ENCODE data around the gene SLC6A7.

Gene SLC6A7

DNA sequence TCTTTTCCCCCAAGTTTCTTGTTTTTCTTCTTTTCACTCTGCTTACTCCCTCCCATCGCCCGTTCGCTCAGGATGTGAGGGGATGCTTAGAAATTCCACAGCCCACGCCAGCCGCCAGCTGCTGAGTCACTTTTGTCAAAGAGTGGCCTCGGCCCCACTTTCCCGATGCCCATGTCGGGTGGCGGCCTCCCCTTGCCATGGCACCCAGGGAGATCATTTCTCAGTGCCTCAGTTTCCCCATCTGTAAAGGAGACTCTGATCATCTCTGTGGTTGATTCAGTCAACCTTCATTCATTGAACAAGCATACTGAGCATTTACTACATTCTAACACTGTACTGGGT lies 33.9 kb upstream of the SLC6A7 start:
- no peak for DNase-seq

DNA sequence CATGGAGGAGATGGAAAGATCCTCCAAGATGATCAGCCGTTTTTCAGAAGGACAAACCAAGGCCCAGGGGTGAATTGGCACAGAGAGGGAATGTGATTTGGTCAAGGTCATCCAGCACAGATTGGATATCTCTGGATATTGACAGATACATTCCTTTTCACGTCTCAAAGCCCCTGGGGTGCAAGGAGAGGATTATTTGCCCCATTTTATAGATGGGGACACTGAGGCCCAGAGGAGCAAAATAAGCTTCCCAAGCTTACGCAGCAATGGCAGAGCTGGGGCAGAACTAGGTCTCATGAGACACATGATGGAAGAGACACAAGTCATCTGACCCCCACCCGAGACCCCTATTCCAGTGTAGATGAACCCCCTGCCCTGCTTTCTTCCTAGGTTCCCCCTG lies 33.3 kb upstream of the SLC6A7 start:
- no peak for DNase-seq

DNA sequence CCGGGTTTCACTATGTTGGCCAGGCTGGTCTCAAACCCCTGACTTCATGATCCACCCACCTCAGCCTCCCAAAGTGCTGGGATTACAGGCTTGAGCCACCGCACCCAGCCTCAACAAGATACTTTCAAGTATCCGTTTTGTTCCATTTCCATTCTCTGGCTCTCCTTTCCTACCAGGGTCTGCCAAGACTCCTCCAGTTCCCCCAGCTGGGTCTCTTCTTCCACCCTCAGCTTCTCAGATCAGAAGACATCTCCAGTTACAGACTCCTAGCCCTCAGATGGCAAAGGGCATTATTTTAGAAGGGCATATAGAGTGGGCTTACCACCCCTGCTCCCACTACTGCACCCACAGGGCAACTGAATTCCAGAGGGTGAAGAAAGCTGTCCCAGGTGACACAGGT lies 32.7 kb upstream of the SLC6A7 start:
- no peak for DNase-seq

DNA sequence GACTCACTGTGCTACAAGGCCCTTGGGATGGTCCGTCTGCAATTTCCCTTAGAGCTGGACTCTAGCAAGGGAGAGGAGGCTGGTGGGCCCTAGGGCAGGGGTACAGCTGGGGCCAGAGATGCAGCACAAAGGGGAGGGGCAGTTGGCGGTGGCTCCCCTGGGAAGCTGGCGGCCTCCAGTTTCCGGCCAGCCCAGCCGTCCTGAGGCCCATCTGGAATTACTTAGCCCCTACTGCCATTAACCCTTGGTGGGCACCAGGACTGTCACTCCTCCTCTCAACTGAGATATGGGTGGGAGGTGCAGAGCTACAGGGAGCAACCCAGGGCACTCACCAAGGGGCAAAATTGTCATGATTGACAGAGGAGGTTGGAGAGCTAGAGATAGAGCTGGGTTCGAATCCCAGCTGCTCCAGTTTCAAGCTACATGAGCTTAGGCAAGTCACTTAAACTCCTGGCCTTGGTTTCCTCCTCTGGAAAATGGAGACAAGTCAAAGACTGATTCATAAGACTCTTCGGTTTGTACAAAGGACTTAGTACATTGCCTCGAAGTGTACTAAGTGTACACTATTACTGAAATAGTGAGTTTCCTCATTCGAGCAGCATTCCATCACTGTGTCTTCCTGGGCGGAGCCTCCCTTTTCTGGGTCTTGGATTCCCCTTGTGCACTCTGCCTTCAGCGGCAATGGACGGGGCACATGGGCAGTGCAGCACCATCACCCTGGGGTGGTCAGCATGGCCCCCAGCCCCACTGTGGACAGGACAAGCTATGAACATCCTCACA lies 31.5 kb upstream of the SLC6A7 start:
- DNase-seq: no peak

DNA sequence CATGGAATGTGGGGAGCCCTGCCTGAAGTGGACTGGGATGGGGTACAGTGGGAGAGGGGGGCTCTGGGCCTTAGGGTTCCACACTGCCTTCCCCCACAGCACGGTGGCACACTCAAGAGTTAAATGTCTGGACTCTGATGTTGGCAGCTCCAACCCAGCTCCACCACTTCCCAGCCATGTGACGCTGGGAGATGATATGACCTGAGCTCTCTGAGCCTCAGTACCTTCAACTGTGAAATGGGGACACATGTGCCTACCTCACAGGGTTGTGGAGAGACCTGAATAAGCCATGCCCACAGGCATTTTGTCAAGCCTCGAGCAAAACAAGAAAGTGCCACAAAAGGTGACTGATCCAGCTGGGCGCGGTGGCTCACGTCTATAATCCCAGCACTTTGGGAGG lies 30.8 kb upstream of the SLC6A7 start:
- DNase-seq: no peak

DNA sequence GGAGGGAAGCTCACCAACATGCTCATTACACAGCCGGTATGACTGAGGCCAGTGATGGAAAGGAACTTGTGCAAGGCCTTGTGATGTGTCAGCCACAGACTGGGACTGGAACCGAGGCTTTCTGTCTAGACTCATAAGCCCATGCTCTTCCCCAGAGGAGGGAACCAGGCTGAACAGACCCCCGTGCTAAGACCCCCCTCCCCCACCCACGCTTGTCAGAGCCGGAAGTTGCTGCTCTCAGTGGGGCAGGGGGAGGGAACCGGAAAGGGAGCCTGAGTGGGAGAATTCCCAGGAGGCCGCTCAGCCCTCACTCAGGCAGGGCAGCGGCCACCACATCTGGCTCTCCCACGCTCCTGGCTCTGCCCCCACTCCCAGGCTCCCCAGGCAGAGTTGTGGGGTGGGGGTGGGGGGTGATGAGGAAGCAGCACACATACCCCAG lies 30.1 kb upstream of the SLC6A7 start:
- DNase-seq: no peak

DNA sequence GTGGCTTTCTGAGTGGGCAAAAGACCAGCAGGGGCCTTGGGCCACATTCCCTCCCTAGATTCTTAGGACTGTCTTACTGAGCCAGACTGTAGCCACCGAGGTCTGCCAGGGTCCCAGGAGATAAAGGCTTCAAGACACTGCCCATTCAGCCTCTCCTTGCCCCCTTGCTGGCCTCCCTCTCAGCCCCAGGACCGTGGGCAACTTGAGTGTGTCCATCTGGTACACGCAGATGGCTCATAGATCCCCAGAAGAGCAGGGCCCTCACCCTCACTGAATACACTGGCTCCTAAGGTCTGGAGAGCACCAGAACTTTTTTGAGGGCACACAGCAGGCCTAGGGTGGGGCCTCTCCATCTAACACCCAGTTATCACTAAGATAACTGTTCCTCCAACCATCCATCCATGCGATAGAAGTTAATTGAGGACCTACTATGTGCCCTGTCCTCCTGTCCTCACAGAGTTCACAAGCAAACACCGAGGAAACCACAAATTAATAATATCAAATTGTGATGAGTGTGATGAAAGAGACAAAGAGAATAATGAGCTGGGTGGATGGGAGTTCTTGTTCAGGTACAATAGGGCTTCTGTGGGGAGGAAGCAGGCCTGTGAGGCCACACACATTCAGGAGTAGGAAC lies 29.3 kb upstream of the SLC6A7 start:
- DNase-seq: no peak

DNA sequence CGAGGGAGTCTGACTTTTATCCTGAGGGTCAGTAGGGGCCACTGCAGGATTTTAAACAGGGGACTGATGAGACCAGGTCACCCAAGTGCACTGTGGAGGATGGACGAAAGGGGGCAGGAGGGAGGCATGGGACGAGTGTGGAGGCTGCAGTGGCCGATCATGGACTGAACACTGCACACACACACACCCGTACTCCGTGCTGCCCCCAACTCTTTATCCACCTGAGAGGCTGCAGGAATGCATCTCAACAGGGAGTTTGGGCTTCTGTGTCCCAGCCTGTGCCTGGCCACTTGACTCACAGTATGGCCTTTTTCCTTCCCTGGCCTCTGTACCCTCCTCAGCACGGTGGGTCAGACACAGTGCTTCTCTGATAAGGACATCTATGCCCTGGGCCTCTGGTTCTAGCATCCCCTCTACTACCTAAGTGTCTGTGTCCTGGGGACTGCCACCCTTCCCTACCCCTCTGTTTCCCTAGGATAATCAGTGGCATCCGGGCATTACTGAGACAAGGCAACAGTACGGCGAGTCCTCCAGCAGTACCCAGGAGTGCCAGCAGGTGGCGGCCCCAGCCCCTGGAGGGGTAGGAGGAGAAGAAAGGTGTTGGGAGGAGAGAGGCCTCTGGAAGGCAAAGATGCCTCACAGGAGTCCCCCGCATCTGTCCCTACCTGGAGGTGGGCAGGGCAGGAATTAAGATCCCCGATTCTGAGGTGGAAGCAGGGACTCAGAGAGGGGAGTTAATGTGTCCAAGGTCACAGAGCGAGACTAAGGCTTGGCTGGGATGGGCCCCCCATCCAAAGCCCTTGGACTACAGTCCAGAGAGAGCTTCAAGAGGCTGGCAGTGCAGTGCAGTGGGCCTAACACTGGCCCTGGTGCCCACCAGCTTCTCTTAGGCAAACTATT lies 28.4 kb upstream of the SLC6A7 start:
- peak; percentile 20 to 62 (median 45) for DNase-seq

DNA sequence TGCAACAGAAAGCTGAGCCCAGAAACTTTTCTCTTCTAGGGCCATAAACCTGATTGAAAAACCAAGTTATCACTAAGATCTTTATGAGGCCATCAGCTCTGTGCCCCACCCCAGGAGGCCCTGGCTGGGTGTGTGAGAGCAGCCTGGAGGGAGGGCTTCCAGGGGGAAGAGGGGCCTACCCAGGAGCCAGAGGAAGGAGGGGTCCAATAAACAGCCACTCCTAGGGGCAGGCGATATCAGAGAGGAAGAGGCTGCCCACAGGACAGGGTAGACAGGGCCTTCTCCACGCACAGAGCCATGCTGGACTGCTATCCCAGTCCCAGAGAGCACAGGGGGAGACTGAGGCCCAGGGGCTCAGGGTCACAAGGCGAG lies 27.7 kb upstream of the SLC6A7 start:
- DNase-seq: no peak

DNA sequence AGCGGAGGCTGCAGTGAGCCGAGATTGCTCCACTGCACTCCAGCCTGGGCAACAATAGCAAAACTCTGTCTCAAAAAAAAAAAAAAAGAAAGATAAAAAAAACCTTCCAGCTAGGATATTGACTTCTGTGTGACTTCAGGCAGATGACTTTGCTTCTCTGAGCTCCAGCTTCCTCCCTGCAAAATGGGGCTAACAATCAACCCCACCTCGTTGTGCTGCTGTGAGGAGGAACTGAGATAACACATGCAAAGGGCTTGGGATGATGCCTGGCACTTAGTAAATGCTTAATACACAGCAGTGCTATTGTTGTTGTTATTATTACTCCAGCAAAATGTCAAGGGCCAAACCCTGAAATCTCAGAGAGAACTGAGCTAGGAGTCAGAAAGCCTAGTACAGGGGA lies 26.8 kb upstream of the SLC6A7 start:
- DNase-seq: no peak

DNA sequence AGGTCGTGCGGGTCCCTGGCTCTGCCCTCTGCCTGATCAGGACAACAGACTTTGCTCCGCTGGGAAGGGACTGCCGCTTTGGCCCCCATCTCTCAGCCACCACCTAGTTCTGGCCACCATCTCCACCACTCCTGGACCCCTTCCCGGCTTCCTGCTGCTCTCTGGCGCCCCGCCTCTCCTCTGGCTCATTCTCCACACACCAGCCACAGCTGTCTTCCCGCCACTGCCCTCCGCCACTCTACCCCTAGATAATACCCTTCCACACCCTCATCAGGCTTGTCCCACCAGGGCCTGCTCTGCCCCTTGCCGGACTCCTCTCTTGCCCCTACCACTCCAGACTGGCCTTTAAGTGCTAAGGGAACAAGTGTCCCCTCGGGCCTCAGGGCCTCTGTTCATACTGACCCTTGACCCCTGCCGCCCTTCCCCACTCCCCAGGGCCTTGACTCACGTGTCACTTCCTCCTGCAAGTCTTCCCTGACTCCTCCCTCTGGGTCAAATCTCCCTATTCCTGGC lies 26.3 kb upstream of the SLC6A7 start:
- no peak for DNase-seq

DNA sequence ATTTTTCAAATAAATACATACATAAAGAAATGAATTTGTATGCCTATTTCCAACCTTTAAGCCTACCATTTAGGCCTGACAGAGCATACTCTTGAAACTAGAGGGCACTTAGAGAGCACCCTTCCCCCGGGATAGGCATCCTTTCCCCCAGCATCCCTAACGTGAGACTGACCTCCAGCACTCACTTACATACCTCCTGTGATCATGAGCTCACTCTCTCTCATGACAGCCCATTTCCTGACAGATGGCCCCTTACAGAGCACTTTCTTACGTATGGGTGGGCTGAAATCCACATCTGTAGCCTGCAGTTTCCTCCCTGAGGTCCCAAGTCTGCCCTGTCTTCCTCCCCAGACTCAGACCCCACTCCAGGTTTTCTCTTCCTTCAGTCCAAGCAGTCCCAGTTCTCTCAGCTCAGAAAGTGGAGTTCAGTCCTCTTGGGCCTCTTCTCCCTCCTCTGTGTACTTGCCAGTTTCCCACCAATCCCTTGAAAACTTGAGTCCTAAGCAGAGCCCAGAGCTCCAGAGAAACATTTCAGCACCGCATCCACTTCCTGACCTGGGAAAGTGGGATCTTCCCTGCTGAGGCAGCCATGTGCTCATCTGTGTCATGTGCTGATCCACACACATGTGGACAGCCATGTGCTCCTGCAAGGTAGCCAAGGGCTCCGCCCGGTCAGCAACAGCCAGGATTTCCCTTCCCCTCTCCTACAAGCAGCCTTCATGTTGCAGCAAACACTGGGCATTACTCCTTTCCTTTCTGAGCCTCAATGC lies 25.5 kb upstream of the SLC6A7 start:
- DNase-seq: no peak

DNA sequence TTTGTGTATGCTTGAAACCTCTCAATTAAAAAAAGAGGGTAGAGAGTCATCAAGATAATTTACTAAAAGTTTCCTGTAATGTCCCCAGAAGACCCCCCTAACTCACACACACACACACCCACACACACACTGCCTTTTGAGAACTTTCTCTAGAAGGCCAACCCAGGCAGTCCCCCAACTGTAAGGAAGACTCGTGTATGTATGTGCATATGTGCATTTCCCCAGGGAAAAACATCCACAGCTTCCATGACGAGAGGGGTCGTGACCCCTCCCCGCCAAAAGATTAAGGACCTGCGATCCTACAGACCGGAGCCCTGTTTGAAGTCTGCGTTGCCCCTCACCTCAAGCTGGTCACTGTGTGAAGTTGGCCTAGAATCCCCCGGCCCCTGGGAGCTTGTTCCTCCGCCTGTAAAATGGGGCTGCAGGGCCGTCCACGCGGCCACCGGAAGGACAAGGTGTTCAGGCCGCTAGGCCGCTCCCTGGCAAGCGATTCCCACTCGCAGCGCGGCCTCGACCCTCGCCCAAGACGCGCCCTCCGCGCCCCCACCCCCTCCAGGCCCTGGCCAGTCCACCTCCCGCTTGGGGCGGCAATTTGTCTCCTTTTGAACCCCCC lies 23.7 kb upstream of the SLC6A7 start:
- DNase-seq: no peak

DNA sequence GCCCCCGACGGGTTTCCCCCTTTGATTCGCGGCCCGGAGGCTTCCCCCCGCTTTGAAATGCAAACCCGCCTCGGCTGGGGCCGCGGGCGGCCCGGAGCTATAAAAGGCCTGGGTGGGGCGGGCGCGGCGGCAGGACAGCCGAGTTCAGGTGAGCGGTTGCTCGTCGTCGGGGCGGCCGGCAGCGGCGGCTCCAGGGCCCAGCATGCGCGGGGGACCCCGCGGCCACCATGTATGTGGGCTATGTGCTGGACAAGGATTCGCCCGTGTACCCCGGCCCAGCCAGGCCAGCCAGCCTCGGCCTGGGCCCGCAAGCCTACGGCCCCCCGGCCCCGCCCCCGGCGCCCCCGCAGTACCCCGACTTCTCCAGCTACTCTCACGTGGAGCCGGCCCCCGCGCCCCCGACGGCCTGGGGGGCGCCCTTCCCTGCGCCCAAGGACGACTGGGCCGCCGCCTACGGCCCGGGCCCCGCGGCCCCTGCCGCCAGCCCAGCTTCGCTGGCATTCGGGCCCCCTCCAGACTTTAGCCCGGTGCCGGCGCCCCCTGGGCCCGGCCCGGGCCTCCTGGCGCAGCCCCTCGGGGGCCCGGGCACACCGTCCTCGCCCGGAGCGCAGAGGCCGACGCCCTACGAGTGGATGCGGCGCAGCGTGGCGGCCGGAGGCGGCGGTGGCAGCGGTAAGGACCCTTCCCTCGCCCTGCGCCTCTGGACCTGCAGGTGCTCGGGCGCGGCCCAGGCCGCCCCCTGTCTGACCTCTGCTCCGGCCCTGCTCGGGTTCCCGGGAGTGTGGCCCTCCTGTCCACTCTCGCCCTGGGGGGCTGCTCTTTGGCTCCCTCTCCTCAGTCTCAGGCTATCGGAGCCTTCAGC lies 23.0 kb upstream of the SLC6A7 start, which contains the start of gene CDX1:
CDX1 (plus strand) TSS at position 129 of the 862 bp plus-strand sequence; CDS start at position 228, 99 bp downstream.
- no peak for DNase-seq

DNA sequence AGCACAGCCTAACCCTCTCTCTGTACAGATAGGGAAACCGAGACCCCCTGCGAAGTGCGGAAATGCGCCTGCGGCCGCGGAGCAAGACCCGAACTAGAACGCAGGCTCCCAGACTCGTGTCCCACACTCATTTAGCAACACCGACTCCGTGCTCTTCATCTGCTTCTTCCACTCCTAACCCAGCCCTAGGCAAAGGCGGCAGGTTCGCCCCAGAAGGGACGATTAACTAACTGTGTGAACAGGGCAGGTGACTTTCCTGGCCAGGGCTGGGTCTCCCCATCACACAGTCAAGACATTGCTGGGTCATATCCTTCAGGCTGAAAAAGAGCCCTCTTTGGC lies 22.4 kb upstream of the SLC6A7 start:
- no peak for DNase-seq

DNA sequence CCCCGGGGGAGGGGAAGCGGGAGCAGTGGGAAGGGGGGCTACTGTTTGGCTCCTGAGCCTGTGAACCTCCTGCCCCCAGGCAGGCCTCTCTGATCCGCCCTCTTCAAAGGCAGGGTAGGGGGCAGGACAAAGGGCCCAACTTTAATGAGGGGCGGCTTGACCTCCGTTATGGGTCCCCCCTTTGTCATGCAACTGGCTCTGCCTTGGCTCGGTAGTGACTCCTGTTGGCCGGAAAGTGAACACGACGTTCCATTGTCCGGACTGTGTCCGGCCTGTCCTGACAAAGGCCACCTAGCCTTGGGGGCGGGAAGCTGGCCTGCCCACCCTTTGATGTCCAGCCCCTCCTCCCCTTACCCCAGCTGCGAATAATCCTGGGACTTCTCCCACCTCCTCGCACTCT lies 22.0 kb upstream of the SLC6A7 start:
- no peak for DNase-seq

DNA sequence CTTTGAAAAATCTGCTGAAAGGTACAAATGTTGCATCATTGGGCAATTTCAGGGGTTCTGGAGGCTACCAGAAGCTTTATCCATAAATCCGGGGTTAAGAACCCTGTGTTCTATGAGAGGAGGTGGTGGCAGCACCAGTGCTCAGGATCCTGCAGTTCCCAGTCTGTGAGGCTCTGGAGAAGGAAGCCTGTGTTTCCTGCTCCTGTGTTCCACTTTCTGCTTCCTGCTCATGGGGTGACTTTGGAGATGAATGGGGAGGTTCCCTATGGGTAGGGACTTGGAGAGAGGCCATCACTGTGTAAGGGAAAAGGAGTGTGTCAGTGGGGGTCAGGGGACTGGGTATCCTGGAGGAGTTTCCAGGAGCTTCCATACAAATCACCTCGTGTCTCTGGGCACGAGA lies 21.0 kb upstream of the SLC6A7 start:
- no peak for DNase-seq

DNA sequence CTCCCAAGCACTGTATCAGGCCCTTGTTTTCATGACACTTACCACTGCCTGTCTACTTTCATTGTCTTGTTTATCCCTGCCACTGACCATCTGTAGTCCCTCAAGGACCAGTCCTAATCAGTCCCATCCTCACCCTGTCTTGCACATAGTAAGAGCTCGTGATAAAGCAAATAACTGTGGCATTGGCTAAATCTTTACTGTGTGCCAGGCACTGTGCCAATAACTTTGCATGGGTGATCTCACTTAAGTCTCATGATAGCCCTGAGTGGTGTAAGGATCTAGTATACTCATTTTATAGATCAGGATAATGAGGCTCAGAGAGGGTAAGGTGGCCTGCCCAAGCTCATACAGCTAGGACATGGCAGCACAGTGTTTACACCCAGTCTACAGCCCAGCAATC lies 17.7 kb upstream of the SLC6A7 start:
- no peak for DNase-seq

DNA sequence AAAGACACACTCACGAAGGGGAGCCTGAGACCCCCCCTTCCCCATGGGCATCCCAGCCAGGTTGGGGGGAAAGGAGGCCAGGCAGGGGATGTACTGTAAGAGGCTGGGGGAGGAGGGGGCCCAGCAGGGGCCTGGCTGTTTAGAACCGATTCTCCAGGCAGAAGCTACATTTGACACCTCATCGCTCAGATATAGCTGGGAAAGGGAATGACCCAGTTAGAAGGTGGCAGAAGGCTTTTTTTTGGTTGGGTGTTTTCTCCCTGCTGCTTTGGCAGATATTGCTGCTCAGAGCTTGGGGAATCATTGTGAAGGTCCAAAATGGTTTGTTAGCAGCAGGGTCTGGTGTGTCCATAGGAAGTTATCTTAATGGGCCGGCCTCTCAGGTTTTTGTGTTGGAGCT lies 17.3 kb upstream of the SLC6A7 start:
- DNase-seq: no peak

DNA sequence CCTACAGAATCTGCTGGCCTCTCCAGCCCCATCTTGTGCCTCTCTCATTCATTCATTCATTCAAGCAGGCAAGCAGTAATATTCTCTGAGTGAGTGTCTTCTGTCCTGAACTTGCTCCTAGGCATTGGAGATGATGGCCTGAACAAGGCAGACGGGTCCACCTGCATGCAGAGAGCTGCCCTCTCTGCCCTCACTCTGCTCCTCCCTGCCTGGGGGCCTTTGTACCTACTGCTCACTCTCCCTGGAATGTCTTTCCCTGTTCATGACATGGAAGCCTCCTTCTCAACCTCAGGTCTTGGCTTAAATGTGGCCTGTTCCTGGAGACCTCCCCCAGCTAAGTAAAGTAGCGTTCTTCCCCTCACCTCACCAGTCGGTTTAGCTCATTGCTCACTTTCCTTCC lies 16.7 kb upstream of the SLC6A7 start:
- DNase-seq: no peak

DNA sequence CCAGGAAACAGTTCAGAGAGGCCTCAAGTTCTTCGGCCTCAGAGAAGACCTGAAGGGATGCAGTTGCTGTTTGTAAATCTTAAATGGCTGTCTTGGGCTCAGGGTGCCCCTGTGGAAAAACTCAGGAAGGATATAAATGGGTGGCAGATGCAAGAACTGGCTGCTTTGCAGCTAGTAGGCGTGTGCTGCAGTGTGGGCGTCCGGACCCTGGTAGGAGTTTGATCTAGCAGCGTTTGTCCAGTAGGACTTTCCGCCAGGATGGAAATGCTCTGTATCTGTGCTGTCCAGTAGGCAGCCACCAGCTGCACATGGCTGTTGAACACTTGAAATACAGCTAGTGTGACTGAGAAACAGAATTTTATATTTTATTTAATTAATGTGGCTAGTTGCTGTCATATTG lies 15.6 kb upstream of the SLC6A7 start:
- no peak for DNase-seq
